Measurements from ENCODE around the gene TGFBR3L. TPM values are rescaled to one million over a fixed set of nuclear protein-coding genes. Genes with fewer than 3 reads are reported as not detected.

The TGFBR3L gene
- total and polyA plus RNA-seq, 2 of the 8 experiments (the other 6 are each of a cell fraction or from before 2014, with no cell fraction given): 3.1 to 3.7 TPM

DNA sequence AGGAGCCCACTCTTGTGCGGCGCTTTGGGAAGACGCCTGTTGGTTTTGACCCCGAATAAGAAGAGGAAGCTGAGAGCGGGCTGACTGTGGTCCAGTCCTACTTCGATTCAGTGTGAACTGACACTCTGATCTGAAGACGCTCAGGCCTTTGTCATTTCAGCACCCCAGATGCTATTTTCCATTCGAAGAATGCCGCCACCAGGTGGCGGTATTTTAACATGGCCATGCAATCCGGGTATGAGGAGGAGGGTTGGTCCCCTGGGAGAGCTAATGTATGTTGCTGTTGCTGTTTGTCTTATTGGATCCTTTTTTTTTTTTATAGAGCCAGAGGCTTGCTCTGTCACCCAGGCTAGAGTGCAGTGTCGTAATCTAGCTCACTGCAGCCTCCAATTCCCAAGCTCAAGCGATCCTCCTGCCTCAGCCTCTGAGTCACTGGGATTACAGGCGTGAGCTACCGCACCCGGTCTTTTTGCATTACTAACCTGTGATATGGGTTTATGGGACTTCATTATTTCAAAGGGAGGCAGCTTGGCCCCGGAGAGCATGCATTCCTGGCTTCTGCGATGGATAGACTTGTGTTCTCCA is 29.6 kb downstream of the TGFBR3L start:
- H2BK15ac ChIP-seq (ENCODE audit: low read length): no peak overlapping the region
- 0 out of 2 replicates have a peak overlapping the region, but pooled peaks have one; percentile 32 for H2BK20ac ChIP-seq (ENCODE audit: low read length)
- H3K9ac ChIP-seq (replicated peaks in 1 of 4; ENCODE audit: extremely low read depth in 1 of 4, low read depth in 3 of 4, low read length in 3 of 4): peak overlapping the region; percentile 77 to 95 (median 91)
- peaks cover 0 to 19% (median 7%) of the 10 kb centered on the region in 4 experiments; a peak in 6 of 8 replicates for H3K36me3 ChIP-seq (ENCODE audit: control insufficient read depth in 2 of 4, insufficient read depth in 4 of 4, low read length in 3 of 4)
- H3K23ac ChIP-seq (ENCODE audit: insufficient read length): no peak overlapping the region
- peak overlapping the region; percentile 74 to 83 for H3K4me2 ChIP-seq (ENCODE audit: insufficient read depth in 1 of 2, low read depth in 2 of 2, low read length in 2 of 2)
- no peak overlapping the region for H2BK120ac ChIP-seq (replicated peaks; ENCODE audit: low read depth, low read length)
- peaks cover 2 to 3% of the 10 kb centered on the region in 2 experiments for H4K20me1 ChIP-seq (replicated peaks in 1 of 2; ENCODE audit: control insufficient read depth in 1 of 2, insufficient read depth in 2 of 2, low read length in 2 of 2)
- H4K5ac ChIP-seq (ENCODE audit: insufficient read length, low read depth, low read length): no peak overlapping the region
- DNase-seq (ENCODE audit: low read depth in 1 of 2, low spot score in 2 of 2) (peak; percentile 63 to 90), FAIRE-seq (peak; percentile 86)
- 0 out of 2 replicates have a peak overlapping the region, but pooled peaks have one; percentile 0 for H2AFZ ChIP-seq (ENCODE audit: low read length)
- peak overlapping the region; percentile 64; the same call in 1 of the 2 replicates for H3K18ac ChIP-seq (ENCODE audit: extremely low read depth, low read length)
- H4K8ac ChIP-seq (ENCODE audit: extremely low read depth, insufficient read depth, low read length): peak overlapping the region; percentile 88; the same call in 1 of the 2 replicates
- H3K79me2 ChIP-seq (ENCODE audit: control insufficient read depth in 1 of 2, insufficient read depth in 2 of 2, low read length in 2 of 2): peaks cover 5 to 26% of the 10 kb centered on the region in 2 experiments; a peak in 3 of 4 replicates
- H2AK5ac ChIP-seq (ENCODE audit: low read depth, low read length): peak overlapping the region; percentile 30; the same call in 1 of the 2 replicates
- POLR2A ChIA-PET (ENCODE audit: partially characterized antibody): interaction anchor here (0.6 to 13.5 kb wide), 43 partner anchors 8 to 1732 kb away, joined by 3 to 205 read pairs (median 4); partner anchors contain the start of genes CTXN1, ELAVL1, FBN3 and SNAPC2
- H3K4ac ChIP-seq (replicated peaks; ENCODE audit: insufficient read length, low read depth, low read length): no peak overlapping the region
- H3K79me1 ChIP-seq (ENCODE audit: low read depth, low read length): peaks cover 8% of the 10 kb centered on the region
- H3K4me3 ChIP-seq (ENCODE audit: extremely low read depth in 1 of 4, insufficient read depth in 2 of 4, low read depth in 3 of 4, low read length in 4 of 4): peak overlapping the region; percentile 74 to 99 (median 84)
- H4K91ac ChIP-seq (replicated peaks; ENCODE audit: insufficient read length, low read length): no peak overlapping the region
- H3K56ac ChIP-seq (replicated peaks; ENCODE audit: insufficient read length, low read depth, low read length): peak overlapping the region; percentile 62
- H2BK12ac ChIP-seq (ENCODE audit: low read depth, low read length): no peak overlapping the region; the same call in 1 of the 2 replicates
- H3K14ac ChIP-seq (ENCODE audit: insufficient read length): no peak overlapping the region
- CTCF ChIA-PET (ENCODE audit: partially characterized antibody): interaction anchor here (0.6 to 3.8 kb wide), 39 partner anchors 8 to 445 kb away, joined by 3 to 36 read pairs (median 5); no protein-coding TSS in a partner anchor
- H3K27me3 ChIP-seq (replicated peaks in 1 of 4; ENCODE audit: control insufficient read depth in 3 of 4, extremely low read depth in 1 of 4, insufficient read depth in 3 of 4, low read length in 3 of 4): no peaks in the 10 kb centered on the region
- peak overlapping the region; percentile 91 for H3K27ac ChIP-seq (ENCODE audit: low read depth, low read length)
- H3K9me3 ChIP-seq (ENCODE audit: insufficient read depth in 2 of 2, low read depth in 1 of 2, low read length in 1 of 2): no peaks in the 10 kb centered on the region
- peaks cover 0 to 3% (median 0%) of the 10 kb centered on the region in 4 experiments; a peak in 1 of 7 replicates for H3K4me1 ChIP-seq (replicated peaks in 1 of 4; ENCODE audit: control insufficient read depth in 3 of 4, insufficient read depth in 4 of 4, low read length in 3 of 4)
- WGBS, 2 experiments (ENCODE audit: extremely low coverage in 1 of 2, insufficient coverage in 1 of 2, insufficient read length in 1 of 2, insufficient replicate concordance in 2 of 2, low coverage in 1 of 2, low lambda C conversion rate in 2 of 2, missing lambda C conversion rate in 1 of 2): 26% methylated on average over 18 of the region's 18 CpGs; no CpG with 5 or more reads in 1 of the 2 experiments
- peaks cover 3% of the 10 kb centered on the region; the same call in 1 of the 2 replicates for H3K23me2 ChIP-seq (ENCODE audit: low read depth, low read length)
- peak overlapping the region; percentile 67; the same call in 1 of the 2 replicates for H2BK5ac ChIP-seq (ENCODE audit: low read depth, low read length)
- TF ChIP-seq KDM1A (IDR thresholded peaks at IDR 0.05; ENCODE audit: borderline replicate concordance, low read length) (peak; percentile 84), SIX5 (IDR thresholded peaks at IDR 0.05; ENCODE audit: low read depth, low read length) (no peak)

Measured in H1 (cell line).